Measurements from ENCODE around the gene MED9.

MED9 gene

GRCh38 chr17:17538417-17539391 lies 61.9 kb downstream of the MED9 start:
- H3K4me2 ChIP-seq (ENCODE audit: low read depth, low read length), result no peak overlapping the region
- no peaks in the 10 kb centered on the region for H3K36me3 ChIP-seq (replicated peaks; ENCODE audit: insufficient read depth, low read length)
- H3K4me1 ChIP-seq (ENCODE audit: low read length), result no peaks in the 10 kb centered on the region
- no peaks in the 10 kb centered on the region for H3K9me2 ChIP-seq (replicated peaks; ENCODE audit: insufficient read depth, low read length)
- no peaks in the 10 kb centered on the region for H3K79me2 ChIP-seq (ENCODE audit: low read length)
- no peak overlapping the region for H2AFZ ChIP-seq (ENCODE audit: low read length)
- DNase-seq, result no peak
- H3F3A ChIP-seq (ENCODE audit: insufficient read depth, low read length), result no peaks in the 10 kb centered on the region
- H3K4me3 ChIP-seq (ENCODE audit: low read length), result no peak overlapping the region
- H3K27me3 ChIP-seq (replicated peaks; ENCODE audit: insufficient read depth, low read length), result no peaks in the 10 kb centered on the region
- no peaks in the 10 kb centered on the region for H3K9me3 ChIP-seq (replicated peaks; ENCODE audit: insufficient read depth, low read length)
- H4K20me1 ChIP-seq (ENCODE audit: insufficient read depth, low read length), result no peaks in the 10 kb centered on the region
- H3K27ac ChIP-seq (ENCODE audit: low read length), result no peak overlapping the region
- no peak overlapping the region for H3K9ac ChIP-seq (ENCODE audit: low read length)
- no peak for TF ChIP-seq EZH2phosphoT487 (IDR thresholded peaks at IDR 0.05; ENCODE audit: low read length)
- no peak for TF ChIP-seq CTCF (IDR thresholded peaks at IDR 0.05; ENCODE audit: low read length)
- TF ChIP-seq EZH2 (optimal IDR thresholded peaks at IDR 0.05; ENCODE audit: low read depth, low read length), result no peak

- Histone ChIP-seq H4K20me1 (ENCODE audit: insufficient read depth, low read length) (no peaks in the 10 kb centered on the region), H3K36me3 (replicated peaks; ENCODE audit: insufficient read depth, low read length) (no peaks in the 10 kb centered on the region), H3K79me2 (ENCODE audit: low read length) (no peaks in the 10 kb centered on the region), H3K27ac (ENCODE audit: low read length) (no peak overlapping the region), H3K27me3 (replicated peaks; ENCODE audit: insufficient read depth, low read length) (no peaks in the 10 kb centered on the region), H3F3A (ENCODE audit: insufficient read depth, low read length) (no peaks in the 10 kb centered on the region), H3K9me3 (replicated peaks; ENCODE audit: insufficient read depth, low read length) (no peaks in the 10 kb centered on the region), H3K9me2 (replicated peaks; ENCODE audit: insufficient read depth, low read length) (no peaks in the 10 kb centered on the region), H3K4me3 (ENCODE audit: low read length) (no peak overlapping the region), H2AFZ (ENCODE audit: low read length) (no peak overlapping the region), H3K4me2 (ENCODE audit: low read depth, low read length) (no peak overlapping the region), H3K4me1 (ENCODE audit: low read length) (no peaks in the 10 kb centered on the region), H3K9ac (ENCODE audit: low read length) (no peak overlapping the region)
- TF ChIP-seq EZH2phosphoT487 (IDR thresholded peaks at IDR 0.05; ENCODE audit: low read length) (no peak), EZH2 (optimal IDR thresholded peaks at IDR 0.05; ENCODE audit: low read depth, low read length) (no peak), CTCF (IDR thresholded peaks at IDR 0.05; ENCODE audit: low read length) (no peak)
- DNase-seq, result no peak
Measured at GRCh38 chr17:17539591-17539990, 62.8 kb downstream of the MED9 start.

- H3K4me1 ChIP-seq (ENCODE audit: low read length), result no peaks in the 10 kb centered on the region
- H4K20me1 ChIP-seq (ENCODE audit: insufficient read depth, low read length), result no peaks in the 10 kb centered on the region
- H3F3A ChIP-seq (ENCODE audit: insufficient read depth, low read length), result no peaks in the 10 kb centered on the region
- H3K9me2 ChIP-seq (replicated peaks; ENCODE audit: insufficient read depth, low read length), result no peaks in the 10 kb centered on the region
- H3K9me3 ChIP-seq (replicated peaks; ENCODE audit: insufficient read depth, low read length), result no peaks in the 10 kb centered on the region
- H3K27me3 ChIP-seq (replicated peaks; ENCODE audit: insufficient read depth, low read length), result no peaks in the 10 kb centered on the region
- no peaks in the 10 kb centered on the region for H3K36me3 ChIP-seq (replicated peaks; ENCODE audit: insufficient read depth, low read length)
- H3K79me2 ChIP-seq (ENCODE audit: low read length), result no peaks in the 10 kb centered on the region
- no peak for TF ChIP-seq CTCF (IDR thresholded peaks at IDR 0.05; ENCODE audit: low read length)
- TF ChIP-seq EZH2 (optimal IDR thresholded peaks at IDR 0.05; ENCODE audit: low read depth, low read length), result no peak
- no peak for TF ChIP-seq EZH2phosphoT487 (IDR thresholded peaks at IDR 0.05; ENCODE audit: low read length)
- DNase-seq, result no peak
- no peak overlapping the region for H2AFZ ChIP-seq (ENCODE audit: low read length)
- H3K4me2 ChIP-seq (ENCODE audit: low read depth, low read length), result no peak overlapping the region
- no peak overlapping the region for H3K4me3 ChIP-seq (ENCODE audit: low read length)
- H3K27ac ChIP-seq (ENCODE audit: low read length), result no peak overlapping the region
- H3K9ac ChIP-seq (ENCODE audit: low read length), result no peak overlapping the region
Measured at GRCh38 chr17:17540278-17540906, 63.6 kb downstream of the MED9 start.
